GM12865 (cell line): ENCODE results near the gene NRIP2.

Source experiments
- DNase-seq: peaks from one replicate; pipeline ENCODE4 v3.0.0; 2010; ENCODE audit warnings: low read depth
- H3K4me3 ChIP-seq: 2 replicates; pipeline ENCODE4 v1.5.1; 2011; ENCODE audit warnings: mild to moderate bottlenecking, low read depth, low read length, control low read depth
- TF ChIP-seq, protein P1 (sequence below): IDR thresholded peaks from 2 replicates; pipeline ENCODE4 v1.5.1; 2011; ENCODE audit warnings: low read length, control low read depth, low read depth, inconsistent platforms; ENCODE audit not compliant: insufficient read depth; ENCODE audit errors: missing control alignments

The NRIP2 gene

DNA sequence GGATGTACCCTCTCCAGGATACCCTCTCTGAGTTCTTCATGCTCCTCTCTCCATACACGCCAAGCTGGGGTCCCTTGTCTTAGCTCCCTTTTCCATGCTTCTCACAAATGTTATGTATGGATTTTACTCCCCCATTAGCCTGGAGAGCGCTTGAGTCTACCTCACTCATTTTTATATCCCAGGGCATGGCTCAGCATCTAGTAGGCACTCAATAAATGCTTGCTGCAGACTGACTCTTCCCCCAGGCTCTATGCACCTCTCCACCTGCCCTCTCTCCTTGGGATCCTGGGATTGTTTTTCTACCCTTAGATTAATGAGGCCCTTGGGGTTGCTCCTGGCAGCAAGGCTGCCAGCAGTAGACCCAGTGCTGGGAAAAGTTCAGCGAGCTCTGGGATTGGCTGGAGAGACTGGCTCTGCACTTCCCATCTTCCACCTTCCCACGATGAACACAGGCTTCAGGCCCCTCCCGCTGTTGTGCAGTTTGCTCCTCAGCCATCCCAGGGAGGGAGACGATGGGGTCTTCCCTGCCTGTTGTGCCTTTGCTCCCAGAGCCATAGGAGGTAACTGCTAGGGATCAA, 2.2 kb downstream of the NRIP2 start:
- TF ChIP-seq, protein P1, sequence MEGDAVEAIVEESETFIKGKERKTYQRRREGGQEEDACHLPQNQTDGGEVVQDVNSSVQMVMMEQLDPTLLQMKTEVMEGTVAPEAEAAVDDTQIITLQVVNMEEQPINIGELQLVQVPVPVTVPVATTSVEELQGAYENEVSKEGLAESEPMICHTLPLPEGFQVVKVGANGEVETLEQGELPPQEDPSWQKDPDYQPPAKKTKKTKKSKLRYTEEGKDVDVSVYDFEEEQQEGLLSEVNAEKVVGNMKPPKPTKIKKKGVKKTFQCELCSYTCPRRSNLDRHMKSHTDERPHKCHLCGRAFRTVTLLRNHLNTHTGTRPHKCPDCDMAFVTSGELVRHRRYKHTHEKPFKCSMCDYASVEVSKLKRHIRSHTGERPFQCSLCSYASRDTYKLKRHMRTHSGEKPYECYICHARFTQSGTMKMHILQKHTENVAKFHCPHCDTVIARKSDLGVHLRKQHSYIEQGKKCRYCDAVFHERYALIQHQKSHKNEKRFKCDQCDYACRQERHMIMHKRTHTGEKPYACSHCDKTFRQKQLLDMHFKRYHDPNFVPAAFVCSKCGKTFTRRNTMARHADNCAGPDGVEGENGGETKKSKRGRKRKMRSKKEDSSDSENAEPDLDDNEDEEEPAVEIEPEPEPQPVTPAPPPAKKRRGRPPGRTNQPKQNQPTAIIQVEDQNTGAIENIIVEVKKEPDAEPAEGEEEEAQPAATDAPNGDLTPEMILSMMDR, result no peak
- H3K4me3 ChIP-seq, result no peak overlapping the region
- DNase-seq, result no peak

DNA sequence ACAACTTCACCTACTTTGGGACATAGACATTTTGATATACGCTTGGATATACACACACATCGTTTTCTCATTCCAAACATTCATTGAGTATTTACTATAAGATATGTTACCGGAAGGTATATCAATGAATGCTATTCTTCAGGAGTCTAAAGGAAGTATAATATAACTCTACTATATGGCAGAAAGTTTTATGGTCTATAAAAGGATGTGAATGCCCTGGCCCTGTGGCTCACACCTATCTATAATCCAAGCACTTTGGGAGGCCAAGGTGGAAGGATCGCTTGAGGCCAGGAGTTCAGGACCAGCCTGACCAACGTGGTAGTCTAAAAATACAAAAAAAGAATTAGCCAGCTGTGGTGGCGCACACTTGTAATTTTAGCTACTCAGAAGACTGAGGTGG, 5.6 kb downstream of the NRIP2 start:
- no peak overlapping the region for H3K4me3 ChIP-seq
- TF ChIP-seq, protein P1, result no peak
- no peak for DNase-seq

DNA sequence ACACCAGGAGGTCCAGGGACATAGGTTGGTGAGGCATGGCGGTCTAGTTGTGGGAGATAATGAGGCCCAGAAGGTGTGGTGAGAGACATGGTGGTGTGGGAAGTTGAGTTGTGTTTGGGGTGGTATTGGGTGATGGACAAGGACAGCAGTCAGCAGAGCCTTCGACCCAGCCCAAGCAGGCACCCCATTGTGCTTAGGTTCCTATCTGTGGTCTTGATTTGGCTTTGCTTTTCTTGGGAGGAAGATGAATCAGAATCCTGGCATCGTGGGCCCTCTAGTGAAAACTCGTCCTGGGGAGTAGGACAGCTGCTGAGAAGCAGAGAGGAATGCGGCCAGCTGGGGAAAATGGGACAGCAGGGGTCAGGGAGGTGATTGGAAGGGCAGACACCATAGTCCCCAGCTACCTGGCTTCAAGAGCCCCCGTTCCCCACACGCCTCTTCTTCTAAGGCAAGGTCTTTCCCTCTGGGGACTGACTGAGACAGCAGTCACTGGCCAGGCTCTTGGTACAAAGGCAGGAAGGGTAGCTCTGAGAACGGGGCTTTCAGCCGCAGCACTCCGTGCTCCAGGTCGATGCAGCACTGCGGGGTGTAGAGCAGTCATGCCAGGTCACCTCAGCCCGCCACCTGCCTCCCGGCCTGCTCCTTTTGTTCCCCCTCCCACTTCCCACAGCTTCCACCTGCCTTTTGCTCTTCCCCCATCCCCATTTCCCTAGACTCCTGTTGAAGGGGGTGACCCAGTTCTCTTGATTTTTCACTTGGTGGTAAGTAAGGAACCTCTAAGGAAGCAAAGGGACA, 7.9 kb downstream of the NRIP2 start:
- TF ChIP-seq, protein P1, result no peak
- DNase-seq, result no peak
- no peak overlapping the region for H3K4me3 ChIP-seq

DNA sequence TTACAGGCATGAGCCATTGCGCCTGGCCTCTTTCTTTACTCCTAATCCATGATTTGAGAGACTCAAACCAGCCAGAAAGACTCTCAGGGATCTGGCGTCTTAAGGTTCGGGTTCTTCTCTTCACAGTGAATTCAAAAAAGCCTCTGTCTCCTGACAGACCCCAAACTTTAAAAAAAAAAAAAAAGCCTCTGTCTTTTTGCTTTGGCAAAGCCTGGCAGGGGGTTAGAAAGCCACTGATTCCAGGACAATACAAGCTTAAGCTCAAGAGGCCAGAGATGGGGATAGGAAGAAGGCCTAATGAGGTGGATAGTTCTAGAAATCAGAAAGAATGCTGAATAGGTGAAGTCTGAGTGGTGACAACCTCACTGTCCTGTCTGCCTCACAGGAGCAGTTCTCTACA, 8.8 kb downstream of the NRIP2 start:
- no peak for DNase-seq
- H3K4me3 ChIP-seq, result no peak overlapping the region
- TF ChIP-seq, protein P1, result no peak

DNA sequence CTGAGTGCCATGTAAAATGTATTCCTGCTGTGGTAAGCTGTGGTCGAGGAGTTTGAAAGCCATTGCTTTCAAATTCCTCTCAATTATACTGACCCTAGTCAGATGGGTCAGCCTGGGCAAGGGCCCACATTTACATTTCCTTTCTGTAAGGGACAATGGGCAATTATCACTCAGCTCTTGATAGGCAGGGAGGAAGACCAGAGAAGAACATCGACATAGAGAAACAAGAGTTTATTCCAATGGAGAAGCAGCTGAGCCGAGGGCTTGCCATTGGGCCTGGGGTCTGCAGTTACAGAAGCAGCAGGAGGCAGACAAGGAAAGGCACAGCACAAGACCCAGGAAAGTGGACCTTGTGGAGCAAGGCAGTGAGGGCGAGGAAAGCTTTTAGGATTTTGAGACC, 9.7 kb downstream of the NRIP2 start:
- DNase-seq, result no peak
- H3K4me3 ChIP-seq, result no peak overlapping the region
- TF ChIP-seq, protein P1, result no peak

DNA sequence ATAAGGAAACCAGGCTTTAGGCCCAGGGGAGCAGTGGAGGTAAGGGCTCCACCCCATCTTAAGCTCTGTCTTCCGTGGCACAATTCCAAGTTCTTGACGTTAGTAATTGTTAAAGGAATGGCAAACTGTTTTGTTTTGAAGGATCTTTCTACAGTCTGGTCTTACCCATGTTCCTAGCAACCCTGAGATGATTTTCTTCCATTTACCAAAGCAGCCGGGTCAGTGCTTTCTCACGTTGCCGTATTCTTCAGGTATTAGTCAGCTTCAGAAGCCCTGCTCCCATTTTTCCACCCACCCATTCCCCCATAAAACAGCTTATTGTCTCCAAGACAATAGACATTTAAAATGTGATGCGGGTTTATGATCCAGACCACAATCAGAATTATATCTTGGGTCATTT, 10.3 kb downstream of the NRIP2 start:
- TF ChIP-seq, protein P1, result no peak
- no peak overlapping the region for H3K4me3 ChIP-seq
- DNase-seq, result no peak
